Endothelial cell of umbilical vein (primary cell): ENCODE results near the gene ANKS6. TPM values are rescaled to one million over a fixed set of nuclear protein-coding genes. Genes with fewer than 3 reads are reported as not detected.

ENCODE experiments used
- BruUV-seq: library from RNA; stranded (reverse); fragments of 400-500 nt; replicated peaks from 2 replicates; lab custom pipeline; 2021; lab: Mats Ljungman, UMichigan
- CTCF ChIA-PET: fragments of 300-600, 350-600 bp; sonication (Branson Sonifier 250); formaldehyde crosslinking; loops from one replicate; lab custom pipeline; 2021; ENCODE audit warnings: antibody characterized with exemption, inconsistent platforms; lab: Charles Lee
- POLR2A ChIA-PET: fragments of 300-600, 350-600 bp; sonication (Branson Sonifier 250); formaldehyde crosslinking; loops from one replicate; lab custom pipeline; 2021; ENCODE audit warnings: antibody characterized with exemption, inconsistent platforms; lab: Charles Lee
- DNase-seq: peaks from one replicate; pipeline ENCODE4 v3.0.0-alpha.2; 2011; ENCODE audit warnings: low read depth, low spot score
- FAIRE-seq: peaks from 2 replicates; lab custom pipeline; 2011; peaks lifted over from hg19 to GRCh38; lab: Jason Lieb, UNC
- H2AFZ ChIP-seq: 2 replicates; pipeline ENCODE4 v1.6.0; 2012; ENCODE audit warnings: low read depth, low read length, control low read depth, inconsistent platforms
- H3K27ac ChIP-seq: 2 replicates; pipeline ENCODE4 v1.5.1; 2011; ENCODE audit warnings: low read depth, mild to moderate bottlenecking, control low read depth, low read length, moderate library complexity; ENCODE audit not compliant: insufficient read depth
- H3K27me3 ChIP-seq, 2 experiments: 2 replicates each; pipeline versions ENCODE4 v1.6.0 to v1.6.1; 2011; ENCODE audit warnings: low read length in 2 of 2, mixed read lengths in 1 of 2; ENCODE audit not compliant: control insufficient read depth in 2 of 2, insufficient read depth in 2 of 2
- H3K36me3 ChIP-seq, 2 experiments: 2 replicates in 1 of 2; 3 replicates in 1 of 2; pipeline ENCODE4 v1.5.1; 2011; ENCODE audit warnings: low read length in 2 of 2, mild to moderate bottlenecking in 1 of 2, moderate library complexity in 1 of 2; ENCODE audit not compliant: control insufficient read depth in 2 of 2, insufficient read depth in 2 of 2; ENCODE audit errors: extremely low read depth in 1 of 2
- H3K4me1 ChIP-seq: 3 replicates; pipeline ENCODE4 v1.5.1; 2011; ENCODE audit warnings: mild to moderate bottlenecking, low read length; ENCODE audit not compliant: control insufficient read depth, insufficient read depth; ENCODE audit errors: extremely low read depth
- H3K4me2 ChIP-seq: 2 replicates; pipeline ENCODE4 v1.6.1; 2011; ENCODE audit warnings: low read length, control low read depth, mixed read lengths; ENCODE audit not compliant: insufficient read depth
- H3K4me3 ChIP-seq, 3 experiments: fragments of 200-600 bp in 1 of 3; sonication (generic), shearing (Covaris generic) in 1 of 3; replicated peaks in 1 of 3; 2 replicates each; pipeline ENCODE4 v1.5.1; 2011 to 2016; ENCODE audit warnings: control low read depth in 3 of 3, low read length in 3 of 3, mild to moderate bottlenecking in 2 of 3, inconsistent platforms in 1 of 3, low read depth in 1 of 3, moderate library complexity in 1 of 3; ENCODE audit not compliant: insufficient read depth in 1 of 3
- H3K79me2 ChIP-seq: 2 replicates; pipeline ENCODE4 v1.6.0; 2012; ENCODE audit warnings: low read length, inconsistent platforms; ENCODE audit not compliant: control insufficient read depth, insufficient read depth
- H3K9ac ChIP-seq: replicated peaks from 2 replicates; pipeline ENCODE3; 2011; ENCODE audit warnings: low read length, control low read depth; ENCODE audit not compliant: insufficient read depth; ENCODE audit errors: extremely low read depth
- H3K9me1 ChIP-seq: replicated peaks from 3 replicates; pipeline ENCODE4 v1.6.0; 2011; ENCODE audit warnings: mild to moderate bottlenecking, low read length; ENCODE audit not compliant: control insufficient read depth, insufficient read depth; ENCODE audit errors: extremely low read depth
- H3K9me3 ChIP-seq: replicated peaks from 2 replicates; pipeline ENCODE4 v1.5.1; 2012; ENCODE audit warnings: low read length, inconsistent platforms; ENCODE audit not compliant: control insufficient read depth, insufficient read depth
- H4K20me1 ChIP-seq: replicated peaks from 2 replicates; pipeline ENCODE3; 2011; ENCODE audit warnings: mild to moderate bottlenecking, low read length; ENCODE audit not compliant: control insufficient read depth, insufficient read depth; ENCODE audit errors: extremely low read depth
- EZH2 ChIP-seq: IDR thresholded peaks from 2 replicates; pipeline ENCODE4 v1.6.1; 2012; ENCODE audit warnings: borderline replicate concordance, low read depth, mild to moderate bottlenecking, moderate library complexity, low read length, inconsistent platforms; ENCODE audit not compliant: severe bottlenecking
- FOS ChIP-seq: IDR thresholded peaks from 2 replicates; pipeline ENCODE4 v1.6.1; 2011; ENCODE audit warnings: mild to moderate bottlenecking, low read length, moderate library complexity, borderline replicate concordance; ENCODE audit not compliant: insufficient read depth
- GATA2 ChIP-seq: IDR thresholded peaks from 2 replicates; pipeline ENCODE4 v1.7.0; 2011; ENCODE audit warnings: low read depth, mild to moderate bottlenecking, moderate library complexity, mixed read lengths, low read length; ENCODE audit not compliant: insufficient read length, insufficient read depth
- JUN ChIP-seq: IDR thresholded peaks from 2 replicates; pipeline ENCODE4 v1.6.1; 2011; ENCODE audit warnings: borderline replicate concordance, low read depth; ENCODE audit not compliant: insufficient read length, insufficient read depth
- MYC ChIP-seq: IDR thresholded peaks from one replicate; pipeline ENCODE4 v1.6.1; 2011; ENCODE audit warnings: mild to moderate bottlenecking, low read depth, low read length
- POLR2A ChIP-seq: IDR thresholded peaks from 2 replicates; pipeline ENCODE4 v1.6.1; 2012; ENCODE audit warnings: low read depth, mild to moderate bottlenecking, control low read depth, low read length
- POLR2AphosphoS5 ChIP-seq: IDR thresholded peaks from 2 replicates; pipeline ENCODE4 v1.6.1; 2012; ENCODE audit warnings: low read depth, mild to moderate bottlenecking, control low read depth, low read length, moderate library complexity; ENCODE audit not compliant: insufficient read depth
- dilution Hi-C: fragments of 300-500 bp; cut with MboI; formaldehyde crosslinking; loops from one replicate; pipeline ENCODE4 v1.15.0; 2019; ENCODE audit warnings: low sequenced_read_pairs; ENCODE audit not compliant: extremely low pct_ligation_motif_present
- intact Hi-C: fragments of 100-400 bp; cut with micrococcal nuclease; formaldehyde crosslinking; loops from one replicate; pipeline ENCODE4 v1.10.0; 2022
- polyA plus RNA-seq, 4 experiments: library from polyadenylated mRNA; depleted of rRNA in 3 of 4; stranded (reverse) in 3 of 4; unstranded in 1 of 4; fragments of >200 nt; gene quantifications; 2 replicates each; pipeline versions ENCODE4 v1.2.1 to v1.2.3, GENCODE V29; 2011 to 2012; ENCODE audit warnings: missing spikeins in 1 of 4
- total RNA-seq: library from RNA; stranded (reverse); gene quantifications from 2 replicates; pipeline ENCODE4 v1.2.3, GENCODE V29; 2021
- TF ChIP-seq, protein P1 (sequence below), 2 donors: IDR thresholded peaks; 1 replicate in 1 of 2; 2 replicates in 1 of 2; pipeline ENCODE4 v1.5.1; 2011; ENCODE audit warnings: low read length in 2 of 2, mild to moderate bottlenecking in 2 of 2, moderate library complexity in 2 of 2, control low read depth in 1 of 2, inconsistent platforms in 1 of 2, low read depth in 1 of 2; ENCODE audit not compliant: insufficient read depth in 1 of 2; ENCODE audit errors: extremely low read depth in 1 of 2
- TF ChIP-seq, protein P2 (sequence below): IDR thresholded peaks from 2 replicates; pipeline ENCODE4 v1.6.1; 2011; ENCODE audit not compliant: insufficient read depth, insufficient read length

ANKS6 gene
- total and polyA plus RNA-seq, 2 donors (not counting 3 experiments of a cell fraction or from before 2014, with no cell fraction given), result 15.5 to 18.6 TPM

GRCh38 chr9:98765256-98765655 is 31.1 kb downstream of the ANKS6 start:
- CTCF ChIA-PET, result interaction anchor here (1.7 to 2.2 kb wide), 3 partner anchors 10 to 14 kb away, joined by 6 to 10 read pairs (median 8); no protein-coding TSS in a partner anchor
- Histone ChIP-seq H3K4me2 (no peak overlapping the region), H3K4me3 (no peak overlapping the region), H2AFZ (no peak overlapping the region), H3K79me2 (no peaks in the 10 kb centered on the region), H4K20me1 (no peaks in the 10 kb centered on the region), H3K9ac (no peak overlapping the region), H3K4me1 (no peaks in the 10 kb centered on the region), H3K9me3 (no peaks in the 10 kb centered on the region), H3K27me3 (no peaks in the 10 kb centered on the region), H3K9me1 (no peaks in the 10 kb centered on the region), H3K27ac (no peak overlapping the region), H3K36me3 (peaks cover 0 to 11% of the 10 kb centered on the region in 2 experiments)
- no peak for DNase-seq
- no peak for FAIRE-seq
- BruUV-seq, result no TSS peak
- TF ChIP-seq FOS (no peak), EZH2 (no peak), GATA2 (no peak), POLR2AphosphoS5 (no peak), MYC (no peak), JUN (no peak), POLR2A (no peak)
- TF ChIP-seq, protein P1, sequence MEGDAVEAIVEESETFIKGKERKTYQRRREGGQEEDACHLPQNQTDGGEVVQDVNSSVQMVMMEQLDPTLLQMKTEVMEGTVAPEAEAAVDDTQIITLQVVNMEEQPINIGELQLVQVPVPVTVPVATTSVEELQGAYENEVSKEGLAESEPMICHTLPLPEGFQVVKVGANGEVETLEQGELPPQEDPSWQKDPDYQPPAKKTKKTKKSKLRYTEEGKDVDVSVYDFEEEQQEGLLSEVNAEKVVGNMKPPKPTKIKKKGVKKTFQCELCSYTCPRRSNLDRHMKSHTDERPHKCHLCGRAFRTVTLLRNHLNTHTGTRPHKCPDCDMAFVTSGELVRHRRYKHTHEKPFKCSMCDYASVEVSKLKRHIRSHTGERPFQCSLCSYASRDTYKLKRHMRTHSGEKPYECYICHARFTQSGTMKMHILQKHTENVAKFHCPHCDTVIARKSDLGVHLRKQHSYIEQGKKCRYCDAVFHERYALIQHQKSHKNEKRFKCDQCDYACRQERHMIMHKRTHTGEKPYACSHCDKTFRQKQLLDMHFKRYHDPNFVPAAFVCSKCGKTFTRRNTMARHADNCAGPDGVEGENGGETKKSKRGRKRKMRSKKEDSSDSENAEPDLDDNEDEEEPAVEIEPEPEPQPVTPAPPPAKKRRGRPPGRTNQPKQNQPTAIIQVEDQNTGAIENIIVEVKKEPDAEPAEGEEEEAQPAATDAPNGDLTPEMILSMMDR (IDR thresholded peaks at IDR 0.05; ENCODE audit: extremely low read depth in 1 of 2, insufficient read depth in 1 of 2, low read depth in 1 of 2, low read length in 2 of 2), result no peak
- TF ChIP-seq, protein P2, sequence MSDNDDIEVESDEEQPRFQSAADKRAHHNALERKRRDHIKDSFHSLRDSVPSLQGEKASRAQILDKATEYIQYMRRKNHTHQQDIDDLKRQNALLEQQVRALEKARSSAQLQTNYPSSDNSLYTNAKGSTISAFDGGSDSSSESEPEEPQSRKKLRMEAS, result no peak
- POLR2A ChIA-PET, result no interaction called here
- dilution Hi-C loops (loop anchor here (25.0 kb wide), 1 partner anchor 478 kb away; no protein-coding TSS in a partner anchor), intact Hi-C loops (no loop called here)
